Osteoblast (primary cell): ENCODE results near the gene CLEC16A. TPM values are rescaled to one million over a fixed set of nuclear protein-coding genes. Genes with fewer than 3 reads are reported as not detected.
"Not testable (repeated sequence)": the region's sequence is repeated elsewhere in the genome, so short reads cannot be mapped to it uniquely, and the experiment has no call there.

Source experiments
- DNase-seq: peaks from one replicate; pipeline ENCODE4 v3.0.0; 2011; ENCODE audit warnings: low spot score, mixed read lengths; ENCODE audit not compliant: insufficient read length; ENCODE audit errors: missing footprints
- H2AFZ ChIP-seq: 2 replicates; pipeline ENCODE4 v1.6.0; 2011; ENCODE audit warnings: mild to moderate bottlenecking, low read length
- H3K27ac ChIP-seq: 2 replicates; pipeline ENCODE4 v1.5.1; 2011; ENCODE audit warnings: mild to moderate bottlenecking, low read depth, low read length, moderate library complexity
- H3K27me3 ChIP-seq: 2 replicates; pipeline ENCODE4 v1.6.0; 2012; ENCODE audit warnings: mild to moderate bottlenecking, control low read depth, inconsistent platforms, low read length, moderate library complexity; ENCODE audit not compliant: insufficient read depth
- H3K36me3 ChIP-seq: 2 replicates; pipeline ENCODE4 v1.5.1; 2011; ENCODE audit warnings: mild to moderate bottlenecking, low read length, control low read depth, moderate library complexity; ENCODE audit not compliant: insufficient read depth
- H3K4me1 ChIP-seq: 2 replicates; pipeline ENCODE4 v1.5.1; 2011; ENCODE audit warnings: mild to moderate bottlenecking, low read length, control low read depth, moderate library complexity; ENCODE audit not compliant: insufficient read depth
- H3K4me2 ChIP-seq: 2 replicates; pipeline ENCODE4 v1.6.0; 2011; ENCODE audit warnings: mild to moderate bottlenecking, low read length; ENCODE audit not compliant: insufficient read depth
- H3K4me3 ChIP-seq: fragments of 200-600 bp; sonication (generic); 3 replicates; pipeline ENCODE4 v1.5.1; 2012; ENCODE audit warnings: mild to moderate bottlenecking, low read length, inconsistent platforms; ENCODE audit not compliant: insufficient read depth
- H3K79me2 ChIP-seq: 2 replicates; pipeline ENCODE4 v1.6.0; 2012; ENCODE audit warnings: mild to moderate bottlenecking, low read length, control low read depth, inconsistent platforms; ENCODE audit not compliant: insufficient read depth
- H3K9me3 ChIP-seq: 2 replicates; pipeline ENCODE4 v1.5.1; 2011; ENCODE audit warnings: low read depth, low read length, control low read depth
- H4K20me1 ChIP-seq: 2 replicates; pipeline ENCODE4 v1.6.0; 2012; ENCODE audit warnings: mild to moderate bottlenecking, low read length, control low read depth; ENCODE audit not compliant: insufficient read depth
- total RNA-seq: library from RNA; depleted of rRNA; stranded (reverse); fragments of >200 nt; gene quantifications from 2 replicates; pipeline ENCODE4 v1.2.3, GENCODE V29; 2012
- TF ChIP-seq, protein P1 (sequence below): IDR thresholded peaks from 2 replicates; pipeline ENCODE4 v1.5.1; 2011; ENCODE audit warnings: mild to moderate bottlenecking, low read depth, low read length, moderate library complexity; ENCODE audit errors: extremely low read depth

The CLEC16A gene
- total RNA-seq, 1 donor: 25.7 TPM

DNA sequence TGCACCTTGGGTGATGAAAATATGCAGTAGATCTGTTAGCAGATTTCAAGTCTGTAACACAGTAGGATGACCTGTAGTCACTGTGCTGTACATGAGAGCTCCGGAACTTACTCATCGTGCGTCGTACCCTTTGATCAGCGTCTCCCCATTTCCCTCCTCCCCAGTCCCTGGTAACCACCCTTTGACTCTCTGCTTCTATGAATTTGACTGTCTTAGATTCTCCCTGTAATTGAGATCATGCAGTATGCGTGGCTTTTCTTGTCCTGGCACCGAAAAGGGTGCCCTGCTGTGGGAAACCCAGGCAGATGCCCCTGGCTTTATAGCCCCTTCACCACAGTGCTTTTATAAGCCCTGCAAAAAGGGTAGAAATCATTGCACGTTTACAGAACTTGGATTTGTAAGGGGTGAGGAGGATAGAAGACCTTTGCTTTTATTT lies 20.5 kb downstream of the CLEC16A start:
- Histone ChIP-seq H3K79me2 (peaks cover 3% of the 10 kb centered on the region), H3K9me3 (no peaks in the 10 kb centered on the region), H3K4me1 (peaks cover 21% of the 10 kb centered on the region), H3K27ac (no peak overlapping the region), H4K20me1 (peaks cover 16% of the 10 kb centered on the region), H2AFZ (no peak overlapping the region), H3K36me3 (peaks cover 14% of the 10 kb centered on the region), H3K4me2 (no peak overlapping the region), H3K27me3 (no peaks in the 10 kb centered on the region), H3K4me3 (no peak overlapping the region)
- TF ChIP-seq, protein P1, sequence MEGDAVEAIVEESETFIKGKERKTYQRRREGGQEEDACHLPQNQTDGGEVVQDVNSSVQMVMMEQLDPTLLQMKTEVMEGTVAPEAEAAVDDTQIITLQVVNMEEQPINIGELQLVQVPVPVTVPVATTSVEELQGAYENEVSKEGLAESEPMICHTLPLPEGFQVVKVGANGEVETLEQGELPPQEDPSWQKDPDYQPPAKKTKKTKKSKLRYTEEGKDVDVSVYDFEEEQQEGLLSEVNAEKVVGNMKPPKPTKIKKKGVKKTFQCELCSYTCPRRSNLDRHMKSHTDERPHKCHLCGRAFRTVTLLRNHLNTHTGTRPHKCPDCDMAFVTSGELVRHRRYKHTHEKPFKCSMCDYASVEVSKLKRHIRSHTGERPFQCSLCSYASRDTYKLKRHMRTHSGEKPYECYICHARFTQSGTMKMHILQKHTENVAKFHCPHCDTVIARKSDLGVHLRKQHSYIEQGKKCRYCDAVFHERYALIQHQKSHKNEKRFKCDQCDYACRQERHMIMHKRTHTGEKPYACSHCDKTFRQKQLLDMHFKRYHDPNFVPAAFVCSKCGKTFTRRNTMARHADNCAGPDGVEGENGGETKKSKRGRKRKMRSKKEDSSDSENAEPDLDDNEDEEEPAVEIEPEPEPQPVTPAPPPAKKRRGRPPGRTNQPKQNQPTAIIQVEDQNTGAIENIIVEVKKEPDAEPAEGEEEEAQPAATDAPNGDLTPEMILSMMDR: no peak
- no peak for DNase-seq

DNA sequence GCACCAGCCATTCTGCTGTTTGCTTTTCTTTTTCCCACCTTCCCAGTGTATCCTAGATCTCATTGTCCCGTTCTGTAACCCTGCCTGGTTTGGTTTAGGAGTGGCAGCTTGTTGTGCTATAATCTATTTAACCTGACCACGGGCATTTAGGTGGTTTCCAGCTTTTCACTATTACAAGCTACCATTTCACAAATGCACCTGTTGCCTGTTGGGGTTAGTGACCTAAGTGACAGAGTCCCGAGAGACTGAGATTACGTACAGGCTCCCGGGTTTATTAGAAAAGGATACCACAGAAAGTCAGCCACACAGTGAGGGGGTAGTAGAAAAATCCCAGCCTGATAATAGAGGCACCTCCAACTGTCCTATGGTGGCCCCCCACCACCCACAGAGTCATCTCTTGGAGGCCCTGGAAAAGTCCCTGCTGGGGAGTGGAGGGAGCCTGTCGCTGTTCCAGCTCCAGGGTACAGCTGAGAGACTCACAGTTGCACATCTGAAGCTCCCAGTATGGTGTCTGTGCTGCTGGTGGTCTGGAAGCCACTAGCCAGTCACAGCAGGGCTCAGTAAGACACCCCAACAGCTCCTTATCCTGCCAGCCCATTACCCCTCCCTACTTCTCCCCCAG lies 21.2 kb downstream of the CLEC16A start:
- H3K4me1 ChIP-seq: peaks cover 17% of the 10 kb centered on the region
- DNase-seq: no peak

DNA sequence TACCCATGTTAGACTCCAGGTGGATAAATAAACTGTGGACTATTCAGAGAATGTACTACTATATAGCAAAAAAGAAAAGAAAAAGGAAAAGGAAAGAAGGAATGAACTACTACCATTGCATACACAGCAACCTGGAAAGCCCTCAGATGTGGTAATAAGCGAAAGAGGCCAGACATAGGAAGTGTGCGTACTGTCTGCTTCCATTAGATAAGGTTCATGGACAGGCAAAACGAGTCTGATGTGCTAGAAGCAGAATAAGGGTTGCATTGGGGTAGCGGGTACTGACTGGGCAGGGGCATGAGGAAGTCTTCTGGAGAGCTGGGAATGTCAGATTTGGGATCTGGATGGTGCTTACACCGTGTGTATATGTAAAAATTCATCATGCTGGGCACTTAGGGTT lies 21.8 kb downstream of the CLEC16A start:
- Histone ChIP-seq H3K4me1 (peaks cover 12% of the 10 kb centered on the region), H3K4me2 (no peak overlapping the region), H3K9me3 (no peaks in the 10 kb centered on the region), H3K27me3 (no peaks in the 10 kb centered on the region), H3K36me3 (peaks cover 18% of the 10 kb centered on the region), H3K79me2 (peaks cover 3% of the 10 kb centered on the region), H2AFZ (no peak overlapping the region), H4K20me1 (peaks cover 16% of the 10 kb centered on the region), H3K27ac (no peak overlapping the region), H3K4me3 (no peak overlapping the region)
- DNase-seq: no peak
- TF ChIP-seq, protein P1: no peak

More for the DNA sequence above, 21.2 kb downstream of the CLEC16A start:
- TF ChIP-seq, protein P1: no peak
- Histone ChIP-seq H3K9me3 (no peaks in the 10 kb centered on the region), H2AFZ (no peak overlapping the region), H3K4me3 (no peak overlapping the region), H3K27me3 (no peaks in the 10 kb centered on the region), H3K27ac (no peak overlapping the region), H3K4me2 (no peak overlapping the region), H3K36me3 (peaks cover 14% of the 10 kb centered on the region), H3K79me2 (peaks cover 3% of the 10 kb centered on the region), H4K20me1 (peaks cover 16% of the 10 kb centered on the region)

DNA sequence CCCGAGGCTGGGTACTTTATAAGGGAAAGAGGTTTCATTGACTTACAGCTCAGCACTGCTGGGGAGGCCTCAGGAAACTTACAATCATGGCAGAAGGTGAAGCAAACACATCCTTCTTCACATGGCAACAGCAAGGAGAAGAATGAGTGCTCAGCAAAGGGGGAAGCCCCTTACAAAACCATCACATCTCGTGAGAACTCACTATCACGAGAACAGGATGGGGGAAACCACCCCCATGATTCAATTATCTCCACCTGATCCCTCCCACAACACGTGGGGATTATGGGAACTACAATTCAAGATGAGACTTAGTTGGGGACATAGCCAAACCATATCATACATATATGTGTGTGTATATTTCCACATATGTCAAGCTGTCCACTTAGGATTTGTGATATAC lies 22.2 kb downstream of the CLEC16A start:
- H3K4me2 ChIP-seq, DNase-seq, H3K27me3 ChIP-seq, H3K4me3 ChIP-seq, H3K79me2 ChIP-seq, H2AFZ ChIP-seq, H3K9me3 ChIP-seq, H3K4me1 ChIP-seq, H3K27ac ChIP-seq: not testable (repeated sequence)
- Histone ChIP-seq H4K20me1 (peaks cover 16% of the 10 kb centered on the region), H3K36me3 (peaks cover 21% of the 10 kb centered on the region)
